Epithelial cell of esophagus (primary cell): Measurements from ENCODE around the gene ACVR1B.

ENCODE experiments used
- DNase-seq: peaks from one replicate; pipeline ENCODE4 v3.0.0; 2010; ENCODE audit warnings: low read depth
- H3K4me3 ChIP-seq: 2 replicates; pipeline ENCODE4 v1.5.1; 2011; ENCODE audit warnings: mild to moderate bottlenecking, low read length, control low read depth
- CTCF ChIP-seq: IDR thresholded peaks from 2 replicates; pipeline ENCODE4 v1.5.1; 2011; ENCODE audit warnings: low read depth, mild to moderate bottlenecking, low read length, control low read depth, inconsistent platforms; ENCODE audit not compliant: insufficient read depth; ENCODE audit errors: missing control alignments

The ACVR1B gene

GRCh38 chr12:52033446-52034140 lies 82.1 kb downstream of the ACVR1B start:
- no peak for DNase-seq
- TF ChIP-seq CTCF = no peak
- peak overlapping the region; percentile 32 for H3K4me3 ChIP-seq

GRCh38 chr12:52035190-52035589 lies 83.7 kb downstream of the ACVR1B start:
- no peak for DNase-seq
- TF ChIP-seq CTCF = no peak
- no peak overlapping the region for H3K4me3 ChIP-seq

- no peak for DNase-seq
- TF ChIP-seq CTCF = no peak
- H3K4me3 ChIP-seq = no peak overlapping the region
Observed at GRCh38 chr12:52035926-52036325, 84.4 kb downstream of the ACVR1B start.

- peak; percentile 77 for DNase-seq
- H3K4me3 ChIP-seq = peak overlapping the region; percentile 26
- no peak for TF ChIP-seq CTCF
Observed at GRCh38 chr12:52036587-52037171, 85.2 kb downstream of the ACVR1B start.

- no peak for TF ChIP-seq CTCF
- DNase-seq = peak; percentile 20
- peak overlapping the region; percentile 13 for H3K4me3 ChIP-seq
Observed at GRCh38 chr12:52037248-52037861, 85.9 kb downstream of the ACVR1B start.

- TF ChIP-seq CTCF = no peak
- H3K4me3 ChIP-seq = no peak overlapping the region
- no peak for DNase-seq
Observed at GRCh38 chr12:52038447-52038846, 86.9 kb downstream of the ACVR1B start.
